ENCODE measurements around the gene GPR21.

DNA sequence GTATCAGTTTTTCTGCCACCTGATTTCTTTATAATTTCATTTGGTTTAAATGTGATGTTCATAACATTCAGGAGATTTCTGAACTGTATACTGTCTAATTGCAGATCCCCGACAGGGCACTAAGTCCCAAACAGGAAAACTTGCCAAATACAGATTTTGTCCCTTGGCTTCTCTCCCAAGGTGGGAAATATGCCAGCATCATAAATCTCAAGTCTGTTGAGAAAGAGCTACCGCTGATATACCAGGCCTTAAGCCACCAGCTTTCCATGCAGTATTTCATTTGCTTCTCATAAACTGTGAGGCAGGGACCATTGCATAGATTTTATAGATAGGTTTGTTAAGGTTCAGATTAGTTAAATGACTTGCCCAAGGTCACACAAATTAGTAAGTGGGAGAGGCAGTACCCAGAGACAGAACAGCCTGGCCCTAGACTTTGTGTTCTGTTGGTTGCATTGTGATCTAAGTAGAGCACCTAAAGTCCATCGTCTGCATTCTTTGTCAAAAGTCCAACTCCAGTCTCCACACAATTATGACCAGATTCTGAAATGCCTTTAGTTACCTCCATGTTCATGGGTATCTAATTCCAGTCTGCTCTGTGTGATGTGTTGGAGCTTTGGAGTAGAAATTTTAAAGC lies 16.2 kb downstream of the GPR21 start:
- TF ChIP-seq, protein P1, sequence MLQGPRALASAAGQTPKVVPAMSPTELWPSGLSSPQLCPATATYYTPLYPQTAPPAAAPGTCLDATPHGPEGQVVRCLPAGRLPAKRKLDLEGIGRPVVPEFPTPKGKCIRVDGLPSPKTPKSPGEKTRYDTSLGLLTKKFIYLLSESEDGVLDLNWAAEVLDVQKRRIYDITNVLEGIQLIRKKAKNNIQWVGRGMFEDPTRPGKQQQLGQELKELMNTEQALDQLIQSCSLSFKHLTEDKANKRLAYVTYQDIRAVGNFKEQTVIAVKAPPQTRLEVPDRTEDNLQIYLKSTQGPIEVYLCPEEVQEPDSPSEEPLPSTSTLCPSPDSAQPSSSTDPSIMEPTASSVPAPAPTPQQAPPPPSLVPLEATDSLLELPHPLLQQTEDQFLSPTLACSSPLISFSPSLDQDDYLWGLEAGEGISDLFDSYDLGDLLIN (CRISPR knock-in tag; IDR thresholded peaks at IDR 0.05; ENCODE audit: borderline replicate concordance): no peak
- TF ChIP-seq, protein P2, sequence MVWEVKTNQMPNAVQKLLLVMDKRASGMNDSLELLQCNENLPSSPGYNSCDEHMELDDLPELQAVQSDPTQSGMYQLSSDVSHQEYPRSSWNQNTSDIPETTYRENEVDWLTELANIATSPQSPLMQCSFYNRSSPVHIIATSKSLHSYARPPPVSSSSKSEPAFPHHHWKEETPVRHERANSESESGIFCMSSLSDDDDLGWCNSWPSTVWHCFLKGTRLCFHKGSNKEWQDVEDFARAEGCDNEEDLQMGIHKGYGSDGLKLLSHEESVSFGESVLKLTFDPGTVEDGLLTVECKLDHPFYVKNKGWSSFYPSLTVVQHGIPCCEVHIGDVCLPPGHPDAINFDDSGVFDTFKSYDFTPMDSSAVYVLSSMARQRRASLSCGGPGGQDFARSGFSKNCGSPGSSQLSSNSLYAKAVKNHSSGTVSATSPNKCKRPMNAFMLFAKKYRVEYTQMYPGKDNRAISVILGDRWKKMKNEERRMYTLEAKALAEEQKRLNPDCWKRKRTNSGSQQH (CRISPR knock-in tag; IDR thresholded peaks at IDR 0.05; ENCODE audit: low read depth): no peak
- TF ChIP-seq EZH2 (conservative IDR thresholded peaks at IDR 0.05; ENCODE audit: low read depth, low read length) (no peak), ZNF350 (CRISPR knock-in tag; IDR thresholded peaks at IDR 0.05; ENCODE audit: borderline replicate concordance, low read depth) (no peak), SMC3 (IDR thresholded peaks at IDR 0.05; ENCODE audit: low read length) (no peak), ZNF644 (CRISPR knock-in tag; IDR thresholded peaks at IDR 0.05; ENCODE audit: low read depth) (no peak)
